OCI-LY3 (cell line): Measurements from ENCODE around the gene MAB21L3.
A peak's percentile ranks its signal among the peaks of the same experiment; 100 is the strongest.

ENCODE experiments used
- H2AFZ ChIP-seq: fragments of 200-600, 300-600 bp; shearing (Covaris generic); 2 replicates; pipeline ENCODE4 v1.6.0; 2014; ENCODE audit warnings: antibody characterized with exemption, low read depth, low read length
- H3K27ac ChIP-seq: fragments of 200-600, 300-600 bp; sonication (generic); 2 replicates; pipeline ENCODE4 v1.5.1; 2014; ENCODE audit warnings: mild to moderate bottlenecking, low read length, moderate library complexity, mixed read lengths
- H3K27me3 ChIP-seq: fragments of 200-600, 300-600 bp; sonication (generic); 2 replicates; pipeline ENCODE4 v1.6.1; 2014; ENCODE audit warnings: low read depth, low read length, mixed read lengths
- H3K36me3 ChIP-seq: fragments of 200-600, 300-600 bp; sonication (generic); replicated peaks from 2 replicates; pipeline ENCODE3; 2014; ENCODE audit warnings: low read depth, low read length, mixed read lengths
- H3K4me1 ChIP-seq: fragments of 300-600, 200-600 bp; sonication (generic); 2 replicates; pipeline ENCODE4 v1.6.1; 2014; ENCODE audit warnings: low read length, mixed read lengths
- H3K4me2 ChIP-seq: fragments of 200-600, 300-600 bp; sonication (generic); 2 replicates; pipeline ENCODE4 v1.6.1; 2014; ENCODE audit warnings: low read length, mixed read lengths
- H3K4me3 ChIP-seq: fragments of 300-600, 200-600 bp; sonication (generic); 2 replicates; pipeline ENCODE4 v1.5.1; 2014; ENCODE audit warnings: antibody characterized with exemption, mild to moderate bottlenecking, low read length, moderate library complexity
- H3K79me2 ChIP-seq: fragments of 300-600, 200-600 bp; shearing (Covaris generic); 2 replicates; pipeline ENCODE4 v1.6.1; 2014; ENCODE audit warnings: mild to moderate bottlenecking, low read length, mixed read lengths
- H3K9ac ChIP-seq: fragments of 300-600, 200-600 bp; shearing (Covaris generic); 2 replicates; pipeline ENCODE4 v1.6.0; 2014; ENCODE audit warnings: mild to moderate bottlenecking, low read length, moderate library complexity
- H3K9me3 ChIP-seq: fragments of 200-600, 300-600 bp; shearing (Covaris generic); 2 replicates; pipeline ENCODE4 v1.6.1; 2014; ENCODE audit warnings: low read length, mixed read lengths; ENCODE audit not compliant: insufficient read depth
- H4K20me1 ChIP-seq: fragments of 200-600, 300-600 bp; sonication (generic); 2 replicates; pipeline ENCODE4 v1.6.1; 2016; ENCODE audit warnings: low read length, mixed read lengths; ENCODE audit not compliant: insufficient read depth
- CTCF ChIP-seq: fragments of 200-600, 300-600 bp; sonication (generic); IDR thresholded peaks from 2 replicates; pipeline ENCODE4 v1.5.1; 2014; ENCODE audit warnings: antibody characterized with exemption, low read length, low read depth
- EZH2phosphoT487 ChIP-seq: fragments of 200-600 bp; shearing (Covaris generic); IDR thresholded peaks from 2 replicates; pipeline ENCODE4 v1.6.1; 2018; ENCODE audit warnings: antibody characterized with exemption, mixed run types, low read depth

The MAB21L3 gene

GRCh38 chr1:116151739-116152576 lies 40.8 kb downstream of the MAB21L3 start:
- no peaks in the 10 kb centered on the region for H3K4me1 ChIP-seq
- peak overlapping the region; percentile 86 for H3K4me2 ChIP-seq
- H3K36me3 ChIP-seq: no peaks in the 10 kb centered on the region
- TF ChIP-seq CTCF: peak; percentile 64
- no peak for TF ChIP-seq EZH2phosphoT487
- H3K9ac ChIP-seq: peak overlapping the region; percentile 74
- H3K27ac ChIP-seq: no peak overlapping the region
- peak overlapping the region; percentile 89; the same call in 1 of the 2 replicates for H2AFZ ChIP-seq
- no peaks in the 10 kb centered on the region for H3K79me2 ChIP-seq
- H3K4me3 ChIP-seq: peak overlapping the region; percentile 87
- H3K27me3 ChIP-seq: no peaks in the 10 kb centered on the region
- H4K20me1 ChIP-seq: no peaks in the 10 kb centered on the region
- H3K9me3 ChIP-seq: no peaks in the 10 kb centered on the region

- Histone ChIP-seq H3K79me2 (no peaks in the 10 kb centered on the region), H3K9ac (peak overlapping the region; percentile 74), H3K4me3 (peak overlapping the region; percentile 87), H3K4me1 (no peaks in the 10 kb centered on the region), H3K9me3 (no peaks in the 10 kb centered on the region), H3K27ac (no peak overlapping the region), H3K36me3 (no peaks in the 10 kb centered on the region), H3K27me3 (no peaks in the 10 kb centered on the region), H4K20me1 (no peaks in the 10 kb centered on the region), H3K4me2 (peak overlapping the region; percentile 86), H2AFZ (peak overlapping the region; percentile 89; the same call in 1 of the 2 replicates)
- TF ChIP-seq CTCF (no peak), EZH2phosphoT487 (no peak)
These were observed 41.4 kb downstream of the MAB21L3 start for GRCh38 chr1:116152577-116152943.

- Histone ChIP-seq H4K20me1 (no peaks in the 10 kb centered on the region), H3K9me3 (no peaks in the 10 kb centered on the region), H3K27ac (no peak overlapping the region), H2AFZ (no peak overlapping the region), H3K4me2 (no peak overlapping the region), H3K4me1 (no peaks in the 10 kb centered on the region), H3K4me3 (no peak overlapping the region), H3K79me2 (no peaks in the 10 kb centered on the region), H3K36me3 (no peaks in the 10 kb centered on the region), H3K27me3 (no peaks in the 10 kb centered on the region), H3K9ac (no peak overlapping the region)
- TF ChIP-seq EZH2phosphoT487 (no peak), CTCF (no peak)
These were observed 41.9 kb downstream of the MAB21L3 start for GRCh38 chr1:116152950-116153691.

- Histone ChIP-seq H2AFZ (no peak overlapping the region), H3K79me2 (no peaks in the 10 kb centered on the region), H3K4me3 (no peak overlapping the region), H3K27ac (no peak overlapping the region), H3K9ac (no peak overlapping the region), H3K9me3 (no peaks in the 10 kb centered on the region), H3K36me3 (no peaks in the 10 kb centered on the region), H3K27me3 (no peaks in the 10 kb centered on the region), H3K4me2 (no peak overlapping the region), H3K4me1 (no peaks in the 10 kb centered on the region), H4K20me1 (no peaks in the 10 kb centered on the region)
- no peak for TF ChIP-seq EZH2phosphoT487
These were observed 42.5 kb downstream of the MAB21L3 start for GRCh38 chr1:116153692-116154031.
